Measurements from ENCODE around the gene NID2. TPM values are rescaled to one million over a fixed set of nuclear protein-coding genes. Genes with fewer than 3 reads are reported as not detected.

The NID2 gene
- total and polyA plus RNA-seq, 10 of the 15 experiments (the other 5 are each of a cell fraction or from before 2014, with no cell fraction given): 0.04 to 0.49 (median 0.23) TPM; not detected in 3

DNA sequence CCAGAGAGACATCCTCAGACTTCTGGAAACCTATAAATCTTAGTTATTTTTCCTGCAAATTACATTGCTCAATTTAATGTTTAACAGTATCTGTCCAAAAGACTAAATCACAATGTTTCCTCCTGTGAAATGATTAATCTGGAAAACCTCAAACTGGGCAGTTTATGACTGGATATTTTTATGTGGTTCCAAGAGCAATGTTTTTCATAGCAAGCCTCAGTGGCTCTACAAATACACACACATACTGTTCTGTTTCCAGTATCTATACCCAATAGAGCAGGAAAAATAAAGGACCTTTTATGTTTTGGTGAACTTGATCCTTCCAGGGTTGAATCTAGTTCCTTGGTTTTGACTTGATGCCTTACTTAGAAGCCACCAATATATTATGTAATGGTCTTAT, 9.2 kb downstream of the NID2 start:
- H3K27me3 ChIP-seq (replicated peaks in 1 of 2; ENCODE audit: control insufficient read depth in 2 of 2, insufficient read depth in 2 of 2, low read length in 1 of 2): no peaks in the 10 kb centered on the region; a peak in 2 of 4 replicates
- H3K27ac ChIP-seq (ENCODE audit: control insufficient read depth, insufficient read depth): no peak overlapping the region
- H4K20me1 ChIP-seq (ENCODE audit: control insufficient read depth, insufficient read depth): no peaks in the 10 kb centered on the region
- no peaks in the 10 kb centered on the region; a peak in 1 of 4 replicates for H3K36me3 ChIP-seq (ENCODE audit: control insufficient read depth in 2 of 2, insufficient read depth in 2 of 2, low read length in 1 of 2)
- ChIA-PET RAD21 (ENCODE audit: unreplicated experiment) (no interaction called here), CTCF (no interaction called here), SMC1A (ENCODE audit: uncharacterized antibody, unreplicated experiment) (interaction anchor here (0.5 kb wide), 1 partner anchor 9 kb away, joined by 3 read pairs; no protein-coding TSS in a partner anchor), POLR2A (no interaction called here)
- DNase-seq (ENCODE audit: low read depth, low spot score) (no peak), FAIRE-seq (no peak), ATAC-seq (no peak)
- TF ChIP-seq, protein P1, sequence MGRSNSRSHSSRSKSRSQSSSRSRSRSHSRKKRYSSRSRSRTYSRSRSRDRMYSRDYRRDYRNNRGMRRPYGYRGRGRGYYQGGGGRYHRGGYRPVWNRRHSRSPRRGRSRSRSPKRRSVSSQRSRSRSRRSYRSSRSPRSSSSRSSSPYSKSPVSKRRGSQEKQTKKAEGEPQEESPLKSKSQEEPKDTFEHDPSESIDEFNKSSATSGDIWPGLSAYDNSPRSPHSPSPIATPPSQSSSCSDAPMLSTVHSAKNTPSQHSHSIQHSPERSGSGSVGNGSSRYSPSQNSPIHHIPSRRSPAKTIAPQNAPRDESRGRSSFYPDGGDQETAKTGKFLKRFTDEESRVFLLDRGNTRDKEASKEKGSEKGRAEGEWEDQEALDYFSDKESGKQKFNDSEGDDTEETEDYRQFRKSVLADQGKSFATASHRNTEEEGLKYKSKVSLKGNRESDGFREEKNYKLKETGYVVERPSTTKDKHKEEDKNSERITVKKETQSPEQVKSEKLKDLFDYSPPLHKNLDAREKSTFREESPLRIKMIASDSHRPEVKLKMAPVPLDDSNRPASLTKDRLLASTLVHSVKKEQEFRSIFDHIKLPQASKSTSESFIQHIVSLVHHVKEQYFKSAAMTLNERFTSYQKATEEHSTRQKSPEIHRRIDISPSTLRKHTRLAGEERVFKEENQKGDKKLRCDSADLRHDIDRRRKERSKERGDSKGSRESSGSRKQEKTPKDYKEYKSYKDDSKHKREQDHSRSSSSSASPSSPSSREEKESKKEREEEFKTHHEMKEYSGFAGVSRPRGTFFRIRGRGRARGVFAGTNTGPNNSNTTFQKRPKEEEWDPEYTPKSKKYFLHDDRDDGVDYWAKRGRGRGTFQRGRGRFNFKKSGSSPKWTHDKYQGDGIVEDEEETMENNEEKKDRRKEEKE (IDR thresholded peaks at IDR 0.05): no peak
- TF ChIP-seq, protein P2, sequence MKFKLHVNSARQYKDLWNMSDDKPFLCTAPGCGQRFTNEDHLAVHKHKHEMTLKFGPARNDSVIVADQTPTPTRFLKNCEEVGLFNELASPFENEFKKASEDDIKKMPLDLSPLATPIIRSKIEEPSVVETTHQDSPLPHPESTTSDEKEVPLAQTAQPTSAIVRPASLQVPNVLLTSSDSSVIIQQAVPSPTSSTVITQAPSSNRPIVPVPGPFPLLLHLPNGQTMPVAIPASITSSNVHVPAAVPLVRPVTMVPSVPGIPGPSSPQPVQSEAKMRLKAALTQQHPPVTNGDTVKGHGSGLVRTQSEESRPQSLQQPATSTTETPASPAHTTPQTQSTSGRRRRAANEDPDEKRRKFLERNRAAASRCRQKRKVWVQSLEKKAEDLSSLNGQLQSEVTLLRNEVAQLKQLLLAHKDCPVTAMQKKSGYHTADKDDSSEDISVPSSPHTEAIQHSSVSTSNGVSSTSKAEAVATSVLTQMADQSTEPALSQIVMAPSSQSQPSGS (IDR thresholded peaks at IDR 0.05; ENCODE audit: low read length): no peak
- no peak for TF ChIP-seq SMARCA5 (IDR thresholded peaks at IDR 0.05)
- no peak for TF ChIP-seq NFYB (IDR thresholded peaks at IDR 0.05; ENCODE audit: insufficient read depth, low read depth, low read length)
- TF ChIP-seq STAT1 (conservative IDR thresholded peaks at IDR 0.05): no peak
- H3K4me3 ChIP-seq: no peak overlapping the region
- H3K9ac ChIP-seq (ENCODE audit: control insufficient read depth, insufficient read depth, low read length): no peak overlapping the region
- no TSS peak for BruUV-seq (replicated peaks)
- H3K9me3 ChIP-seq (replicated peaks; ENCODE audit: control insufficient read depth, insufficient read depth, low read length): no peaks in the 10 kb centered on the region
- in situ Hi-C loops (cut with MboI): no loop called here
- intact Hi-C loops (cut with micrococcal nuclease; ENCODE audit: unreplicated experiment): no loop called here
- no peak overlapping the region for H2AFZ ChIP-seq (ENCODE audit: control insufficient read depth, low read depth, low read length)
- no peaks in the 10 kb centered on the region for H3K4me1 ChIP-seq (ENCODE audit: control insufficient read depth, insufficient read depth, low read length)
- no peak overlapping the region for H3K4me2 ChIP-seq (ENCODE audit: control insufficient read depth, insufficient read depth)
- no peaks in the 10 kb centered on the region for H3K79me2 ChIP-seq (ENCODE audit: control insufficient read depth, insufficient read depth, low read length)

Measured in GM12878 (cell line).